ENCODE results near the gene ZNF280A.

DNA sequence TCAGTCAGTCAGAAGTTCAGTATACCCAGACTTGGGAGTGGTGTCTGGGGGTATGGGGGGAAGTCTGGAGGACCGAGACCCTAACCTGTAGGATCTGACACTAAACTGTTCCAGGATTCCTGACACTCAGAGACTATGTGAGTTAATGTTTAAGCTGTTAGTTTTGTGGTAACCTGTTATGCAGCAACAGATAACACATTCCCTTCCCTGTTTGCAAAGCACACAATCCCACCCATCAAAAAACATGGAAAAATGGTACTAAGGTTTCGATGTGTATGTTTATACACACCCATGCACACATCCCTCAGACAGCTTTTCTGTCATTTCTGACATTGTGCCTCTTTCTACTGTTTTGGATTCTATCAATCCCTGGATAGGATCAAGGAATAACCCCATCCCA lies 39.1 kb downstream of the ZNF280A start:
- TF ChIP-seq, protein P1, sequence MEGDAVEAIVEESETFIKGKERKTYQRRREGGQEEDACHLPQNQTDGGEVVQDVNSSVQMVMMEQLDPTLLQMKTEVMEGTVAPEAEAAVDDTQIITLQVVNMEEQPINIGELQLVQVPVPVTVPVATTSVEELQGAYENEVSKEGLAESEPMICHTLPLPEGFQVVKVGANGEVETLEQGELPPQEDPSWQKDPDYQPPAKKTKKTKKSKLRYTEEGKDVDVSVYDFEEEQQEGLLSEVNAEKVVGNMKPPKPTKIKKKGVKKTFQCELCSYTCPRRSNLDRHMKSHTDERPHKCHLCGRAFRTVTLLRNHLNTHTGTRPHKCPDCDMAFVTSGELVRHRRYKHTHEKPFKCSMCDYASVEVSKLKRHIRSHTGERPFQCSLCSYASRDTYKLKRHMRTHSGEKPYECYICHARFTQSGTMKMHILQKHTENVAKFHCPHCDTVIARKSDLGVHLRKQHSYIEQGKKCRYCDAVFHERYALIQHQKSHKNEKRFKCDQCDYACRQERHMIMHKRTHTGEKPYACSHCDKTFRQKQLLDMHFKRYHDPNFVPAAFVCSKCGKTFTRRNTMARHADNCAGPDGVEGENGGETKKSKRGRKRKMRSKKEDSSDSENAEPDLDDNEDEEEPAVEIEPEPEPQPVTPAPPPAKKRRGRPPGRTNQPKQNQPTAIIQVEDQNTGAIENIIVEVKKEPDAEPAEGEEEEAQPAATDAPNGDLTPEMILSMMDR (conservative IDR thresholded peaks at IDR 0.05; ENCODE audit: low read depth in 2 of 2): no peak
- TF ChIP-seq POLR2AphosphoS5 (IDR thresholded peaks at IDR 0.05; ENCODE audit: low read depth): no peak
- no peak for TF ChIP-seq EZH2 (IDR thresholded peaks at IDR 0.05; ENCODE audit: low read depth, unreplicated experiment)
- no peak for TF ChIP-seq EZH2phosphoT487 (IDR thresholded peaks at IDR 0.05; ENCODE audit: unreplicated experiment)
- TF ChIP-seq ZNF331 (CRISPR knock-in tag; IDR thresholded peaks at IDR 0.05; ENCODE audit: low read depth): no peak
- TF ChIP-seq, protein P2, sequence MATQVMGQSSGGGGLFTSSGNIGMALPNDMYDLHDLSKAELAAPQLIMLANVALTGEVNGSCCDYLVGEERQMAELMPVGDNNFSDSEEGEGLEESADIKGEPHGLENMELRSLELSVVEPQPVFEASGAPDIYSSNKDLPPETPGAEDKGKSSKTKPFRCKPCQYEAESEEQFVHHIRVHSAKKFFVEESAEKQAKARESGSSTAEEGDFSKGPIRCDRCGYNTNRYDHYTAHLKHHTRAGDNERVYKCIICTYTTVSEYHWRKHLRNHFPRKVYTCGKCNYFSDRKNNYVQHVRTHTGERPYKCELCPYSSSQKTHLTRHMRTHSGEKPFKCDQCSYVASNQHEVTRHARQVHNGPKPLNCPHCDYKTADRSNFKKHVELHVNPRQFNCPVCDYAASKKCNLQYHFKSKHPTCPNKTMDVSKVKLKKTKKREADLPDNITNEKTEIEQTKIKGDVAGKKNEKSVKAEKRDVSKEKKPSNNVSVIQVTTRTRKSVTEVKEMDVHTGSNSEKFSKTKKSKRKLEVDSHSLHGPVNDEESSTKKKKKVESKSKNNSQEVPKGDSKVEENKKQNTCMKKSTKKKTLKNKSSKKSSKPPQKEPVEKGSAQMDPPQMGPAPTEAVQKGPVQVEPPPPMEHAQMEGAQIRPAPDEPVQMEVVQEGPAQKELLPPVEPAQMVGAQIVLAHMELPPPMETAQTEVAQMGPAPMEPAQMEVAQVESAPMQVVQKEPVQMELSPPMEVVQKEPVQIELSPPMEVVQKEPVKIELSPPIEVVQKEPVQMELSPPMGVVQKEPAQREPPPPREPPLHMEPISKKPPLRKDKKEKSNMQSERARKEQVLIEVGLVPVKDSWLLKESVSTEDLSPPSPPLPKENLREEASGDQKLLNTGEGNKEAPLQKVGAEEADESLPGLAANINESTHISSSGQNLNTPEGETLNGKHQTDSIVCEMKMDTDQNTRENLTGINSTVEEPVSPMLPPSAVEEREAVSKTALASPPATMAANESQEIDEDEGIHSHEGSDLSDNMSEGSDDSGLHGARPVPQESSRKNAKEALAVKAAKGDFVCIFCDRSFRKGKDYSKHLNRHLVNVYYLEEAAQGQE (IDR thresholded peaks at IDR 0.05; ENCODE audit: unreplicated experiment): no peak
- no peak for TF ChIP-seq CREB1 (CRISPR knock-in tag; IDR thresholded peaks at IDR 0.05; ENCODE audit: low read depth)
- TF ChIP-seq NANOG (IDR thresholded peaks at IDR 0.05; ENCODE audit: borderline replicate concordance): no peak
- no peak for TF ChIP-seq JUNB (IDR thresholded peaks at IDR 0.05; ENCODE audit: unreplicated experiment)
- TF ChIP-seq, protein P3, sequence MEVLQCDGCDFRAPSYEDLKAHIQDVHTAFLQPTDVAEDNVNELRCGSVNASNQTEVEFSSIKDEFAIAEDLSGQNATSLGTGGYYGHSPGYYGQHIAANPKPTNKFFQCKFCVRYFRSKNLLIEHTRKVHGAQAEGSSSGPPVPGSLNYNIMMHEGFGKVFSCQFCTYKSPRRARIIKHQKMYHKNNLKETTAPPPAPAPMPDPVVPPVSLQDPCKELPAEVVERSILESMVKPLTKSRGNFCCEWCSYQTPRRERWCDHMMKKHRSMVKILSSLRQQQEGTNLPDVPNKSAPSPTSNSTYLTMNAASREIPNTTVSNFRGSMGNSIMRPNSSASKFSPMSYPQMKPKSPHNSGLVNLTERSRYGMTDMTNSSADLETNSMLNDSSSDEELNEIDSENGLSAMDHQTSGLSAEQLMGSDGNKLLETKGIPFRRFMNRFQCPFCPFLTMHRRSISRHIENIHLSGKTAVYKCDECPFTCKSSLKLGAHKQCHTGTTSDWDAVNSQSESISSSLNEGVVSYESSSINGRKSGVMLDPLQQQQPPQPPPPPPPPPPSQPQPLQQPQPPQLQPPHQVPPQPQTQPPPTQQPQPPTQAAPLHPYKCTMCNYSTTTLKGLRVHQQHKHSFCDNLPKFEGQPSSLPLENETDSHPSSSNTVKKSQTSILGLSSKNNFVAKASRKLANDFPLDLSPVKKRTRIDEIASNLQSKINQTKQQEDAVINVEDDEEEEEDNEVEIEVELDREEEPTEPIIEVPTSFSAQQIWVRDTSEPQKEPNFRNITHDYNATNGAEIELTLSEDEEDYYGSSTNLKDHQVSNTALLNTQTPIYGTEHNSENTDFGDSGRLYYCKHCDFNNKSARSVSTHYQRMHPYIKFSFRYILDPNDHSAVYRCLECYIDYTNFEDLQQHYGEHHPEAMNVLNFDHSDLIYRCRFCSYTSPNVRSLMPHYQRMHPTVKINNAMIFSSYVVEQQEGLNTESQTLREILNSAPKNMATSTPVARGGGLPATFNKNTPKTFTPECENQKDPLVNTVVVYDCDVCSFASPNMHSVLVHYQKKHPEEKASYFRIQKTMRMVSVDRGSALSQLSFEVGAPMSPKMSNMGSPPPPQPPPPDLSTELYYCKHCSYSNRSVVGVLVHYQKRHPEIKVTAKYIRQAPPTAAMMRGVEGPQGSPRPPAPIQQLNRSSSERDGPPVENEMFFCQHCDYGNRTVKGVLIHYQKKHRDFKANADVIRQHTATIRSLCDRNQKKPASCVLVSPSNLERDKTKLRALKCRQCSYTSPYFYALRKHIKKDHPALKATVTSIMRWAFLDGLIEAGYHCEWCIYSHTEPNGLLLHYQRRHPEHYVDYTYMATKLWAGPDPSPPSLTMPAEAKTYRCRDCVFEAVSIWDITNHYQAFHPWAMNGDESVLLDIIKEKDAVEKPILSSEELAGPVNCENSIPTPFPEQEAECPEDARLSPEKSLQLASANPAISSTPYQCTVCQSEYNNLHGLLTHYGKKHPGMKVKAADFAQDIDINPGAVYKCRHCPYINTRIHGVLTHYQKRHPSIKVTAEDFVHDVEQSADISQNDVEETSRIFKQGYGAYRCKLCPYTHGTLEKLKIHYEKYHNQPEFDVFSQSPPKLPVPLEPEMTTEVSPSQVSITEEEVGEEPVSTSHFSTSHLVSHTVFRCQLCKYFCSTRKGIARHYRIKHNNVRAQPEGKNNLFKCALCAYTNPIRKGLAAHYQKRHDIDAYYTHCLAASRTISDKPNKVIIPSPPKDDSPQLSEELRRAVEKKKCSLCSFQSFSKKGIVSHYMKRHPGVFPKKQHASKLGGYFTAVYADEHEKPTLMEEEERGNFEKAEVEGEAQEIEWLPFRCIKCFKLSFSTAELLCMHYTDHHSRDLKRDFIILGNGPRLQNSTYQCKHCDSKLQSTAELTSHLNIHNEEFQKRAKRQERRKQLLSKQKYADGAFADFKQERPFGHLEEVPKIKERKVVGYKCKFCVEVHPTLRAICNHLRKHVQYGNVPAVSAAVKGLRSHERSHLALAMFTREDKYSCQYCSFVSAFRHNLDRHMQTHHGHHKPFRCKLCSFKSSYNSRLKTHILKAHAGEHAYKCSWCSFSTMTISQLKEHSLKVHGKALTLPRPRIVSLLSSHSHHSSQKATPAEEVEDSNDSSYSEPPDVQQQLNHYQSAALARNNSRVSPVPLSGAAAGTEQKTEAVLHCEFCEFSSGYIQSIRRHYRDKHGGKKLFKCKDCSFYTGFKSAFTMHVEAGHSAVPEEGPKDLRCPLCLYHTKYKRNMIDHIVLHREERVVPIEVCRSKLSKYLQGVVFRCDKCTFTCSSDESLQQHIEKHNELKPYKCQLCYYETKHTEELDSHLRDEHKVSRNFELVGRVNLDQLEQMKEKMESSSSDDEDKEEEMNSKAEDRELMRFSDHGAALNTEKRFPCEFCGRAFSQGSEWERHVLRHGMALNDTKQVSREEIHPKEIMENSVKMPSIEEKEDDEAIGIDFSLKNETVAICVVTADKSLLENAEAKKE (CRISPR knock-in tag; IDR thresholded peaks at IDR 0.05): no peak
- TF ChIP-seq, protein P4, sequence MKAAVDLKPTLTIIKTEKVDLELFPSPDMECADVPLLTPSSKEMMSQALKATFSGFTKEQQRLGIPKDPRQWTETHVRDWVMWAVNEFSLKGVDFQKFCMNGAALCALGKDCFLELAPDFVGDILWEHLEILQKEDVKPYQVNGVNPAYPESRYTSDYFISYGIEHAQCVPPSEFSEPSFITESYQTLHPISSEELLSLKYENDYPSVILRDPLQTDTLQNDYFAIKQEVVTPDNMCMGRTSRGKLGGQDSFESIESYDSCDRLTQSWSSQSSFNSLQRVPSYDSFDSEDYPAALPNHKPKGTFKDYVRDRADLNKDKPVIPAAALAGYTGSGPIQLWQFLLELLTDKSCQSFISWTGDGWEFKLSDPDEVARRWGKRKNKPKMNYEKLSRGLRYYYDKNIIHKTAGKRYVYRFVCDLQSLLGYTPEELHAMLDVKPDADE (IDR thresholded peaks at IDR 0.05): no peak
- TF ChIP-seq ZNF114 (CRISPR knock-in tag; IDR thresholded peaks at IDR 0.05): no peak

Measured in GM23338 (cell line).